ENCODE results near the gene TBC1D30. TPM values are rescaled to one million over a fixed set of nuclear protein-coding genes. Genes with fewer than 3 reads are reported as not detected.

TBC1D30 gene
- total RNA-seq, 4 donors from 2014 or later: 3.2 to 14.8 (median 9.5) TPM

DNA sequence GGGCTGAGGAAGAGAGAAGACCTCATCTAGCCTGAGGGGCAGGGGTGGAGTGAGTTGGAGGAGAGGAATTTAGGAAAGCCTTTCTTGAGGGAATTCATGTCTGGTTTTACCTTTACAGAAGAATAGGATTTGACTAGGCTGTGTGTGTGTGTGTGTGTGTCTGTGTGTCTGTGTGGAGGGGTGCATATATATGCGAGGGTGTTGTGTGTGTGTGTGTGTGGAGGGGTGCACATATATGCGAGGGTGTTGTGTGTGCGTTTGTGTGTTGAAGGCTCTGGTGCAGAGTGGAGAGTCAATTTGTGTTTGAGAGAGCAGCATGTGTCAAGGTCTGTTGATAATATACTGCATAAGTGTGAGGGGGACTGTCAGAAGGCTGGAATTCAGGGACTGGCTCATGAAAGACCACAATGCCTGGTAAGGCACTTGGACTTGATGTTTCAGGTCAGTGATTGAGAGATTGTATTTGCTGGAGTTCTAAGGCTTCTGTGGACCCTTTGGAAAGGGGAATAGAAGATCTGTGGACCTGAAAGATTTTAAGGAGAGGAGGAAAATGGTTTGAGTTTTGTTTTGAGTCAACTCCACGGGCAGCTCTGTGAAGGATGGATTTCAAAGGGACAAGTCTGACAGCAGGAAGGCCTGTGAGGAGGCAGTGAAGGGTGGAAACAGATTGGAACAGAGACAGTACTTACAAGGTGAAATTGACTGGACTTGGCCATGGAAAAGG, 34.6 kb downstream of the TBC1D30 start:
- DNase-seq: no peak

GRCh38 chr12:64860446-64860998, 36.1 kb downstream of the TBC1D30 start:
- Histone ChIP-seq H3K36me3 (no peaks in the 10 kb centered on the region), H3K27me3 (no peaks in the 10 kb centered on the region), H3K27ac (no peak overlapping the region), H3K4me3 (no peak overlapping the region), H3K4me1 (no peaks in the 10 kb centered on the region), H3K9me3 (no peaks in the 10 kb centered on the region)
- TF ChIP-seq POLR2A (IDR thresholded peaks at IDR 0.05): no peak
- TF ChIP-seq, protein P1, sequence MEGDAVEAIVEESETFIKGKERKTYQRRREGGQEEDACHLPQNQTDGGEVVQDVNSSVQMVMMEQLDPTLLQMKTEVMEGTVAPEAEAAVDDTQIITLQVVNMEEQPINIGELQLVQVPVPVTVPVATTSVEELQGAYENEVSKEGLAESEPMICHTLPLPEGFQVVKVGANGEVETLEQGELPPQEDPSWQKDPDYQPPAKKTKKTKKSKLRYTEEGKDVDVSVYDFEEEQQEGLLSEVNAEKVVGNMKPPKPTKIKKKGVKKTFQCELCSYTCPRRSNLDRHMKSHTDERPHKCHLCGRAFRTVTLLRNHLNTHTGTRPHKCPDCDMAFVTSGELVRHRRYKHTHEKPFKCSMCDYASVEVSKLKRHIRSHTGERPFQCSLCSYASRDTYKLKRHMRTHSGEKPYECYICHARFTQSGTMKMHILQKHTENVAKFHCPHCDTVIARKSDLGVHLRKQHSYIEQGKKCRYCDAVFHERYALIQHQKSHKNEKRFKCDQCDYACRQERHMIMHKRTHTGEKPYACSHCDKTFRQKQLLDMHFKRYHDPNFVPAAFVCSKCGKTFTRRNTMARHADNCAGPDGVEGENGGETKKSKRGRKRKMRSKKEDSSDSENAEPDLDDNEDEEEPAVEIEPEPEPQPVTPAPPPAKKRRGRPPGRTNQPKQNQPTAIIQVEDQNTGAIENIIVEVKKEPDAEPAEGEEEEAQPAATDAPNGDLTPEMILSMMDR (IDR thresholded peaks at IDR 0.05): no peak
- no peak for DNase-seq
- intact Hi-C loops (cut with DNase I; ENCODE audit: low total_unique reads): no loop called here

More for the DNA sequence above, 34.6 kb downstream of the TBC1D30 start:
- no peaks in the 10 kb centered on the region for H3K27me3 ChIP-seq
- no peak overlapping the region for H3K27ac ChIP-seq
- no peaks in the 10 kb centered on the region for H3K4me1 ChIP-seq
- H3K4me3 ChIP-seq: no peak overlapping the region
- TF ChIP-seq POLR2A (IDR thresholded peaks at IDR 0.05): no peak
- no peaks in the 10 kb centered on the region for H3K9me3 ChIP-seq
- intact Hi-C loops (cut with DNase I; ENCODE audit: low total_unique reads): no loop called here
- H3K36me3 ChIP-seq: no peaks in the 10 kb centered on the region

DNA sequence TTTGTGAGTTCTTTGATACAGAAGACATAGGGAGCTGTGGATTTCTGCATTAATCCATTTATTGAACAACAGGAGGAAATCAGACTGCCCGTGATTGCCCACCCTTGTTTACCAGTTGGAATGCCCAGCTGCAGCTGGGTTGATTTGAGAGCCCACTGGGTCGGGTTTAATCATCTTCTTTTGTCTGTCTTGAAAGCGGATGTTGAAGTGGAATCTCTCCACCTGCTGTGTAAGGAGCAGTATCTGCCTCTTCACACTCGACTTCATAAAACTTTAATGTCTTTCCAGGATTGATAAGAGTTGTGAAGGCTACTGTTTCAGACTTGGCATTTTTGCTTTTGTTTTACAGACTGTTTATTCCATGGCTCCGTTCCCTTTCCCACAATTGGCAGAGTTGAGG, 39.9 kb downstream of the TBC1D30 start:
- Histone ChIP-seq H3K27ac (no peak overlapping the region), H3K4me3 (no peak overlapping the region), H3K36me3 (no peaks in the 10 kb centered on the region), H3K9me3 (no peaks in the 10 kb centered on the region), H3K4me1 (no peaks in the 10 kb centered on the region), H3K27me3 (no peaks in the 10 kb centered on the region)
- TF ChIP-seq, protein P1 (IDR thresholded peaks at IDR 0.05): no peak
- no peak for TF ChIP-seq POLR2A (IDR thresholded peaks at IDR 0.05)
- DNase-seq: no peak
- intact Hi-C loops (cut with DNase I; ENCODE audit: low total_unique reads): no loop called here

GRCh38 chr12:64875186-64875585, 50.7 kb downstream of the TBC1D30 start:
- no peak for DNase-seq
- intact Hi-C loops (cut with DNase I; ENCODE audit: low total_unique reads): no loop called here

DNA sequence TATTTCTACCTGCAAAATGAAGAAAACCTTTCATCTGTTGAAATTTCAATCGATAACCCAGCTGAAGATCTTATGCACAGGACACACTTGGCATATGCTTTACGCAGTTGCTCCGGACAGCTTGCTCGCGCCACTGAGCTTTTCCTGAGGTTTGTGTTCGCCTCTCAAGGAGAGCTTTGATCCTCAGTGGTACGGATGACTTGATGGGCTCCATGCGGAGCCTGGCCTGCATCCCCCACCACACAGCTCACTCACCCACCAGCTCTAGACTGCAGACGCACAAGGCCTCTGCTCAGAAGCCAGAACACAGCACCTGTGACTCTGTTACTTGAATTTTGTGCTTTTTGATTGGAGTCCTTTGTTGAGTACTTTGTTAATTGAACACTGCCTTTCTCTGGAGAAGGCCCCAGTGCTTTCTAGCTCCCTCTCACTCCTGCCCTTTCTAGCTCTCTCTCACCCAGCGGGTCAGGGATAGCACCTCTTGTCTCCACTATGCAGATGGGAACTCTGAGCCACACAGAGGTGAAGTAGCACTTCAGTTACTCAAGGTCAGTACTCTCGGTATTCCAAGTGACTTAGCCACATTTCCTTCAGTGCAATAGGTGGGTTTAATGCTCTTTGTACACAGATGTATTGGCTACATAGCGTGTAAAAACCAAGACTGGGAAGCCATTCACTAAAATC, 52.1 kb downstream of the TBC1D30 start:
- no peaks in the 10 kb centered on the region for H3K4me1 ChIP-seq
- no peaks in the 10 kb centered on the region for H3K27me3 ChIP-seq
- intact Hi-C loops (cut with DNase I; ENCODE audit: low total_unique reads): no loop called here
- H3K4me3 ChIP-seq: no peak overlapping the region
- no peaks in the 10 kb centered on the region for H3K9me3 ChIP-seq
- DNase-seq: no peak
- H3K36me3 ChIP-seq: no peaks in the 10 kb centered on the region
- no peak for TF ChIP-seq POLR2A (IDR thresholded peaks at IDR 0.05)
- TF ChIP-seq, protein P1 (IDR thresholded peaks at IDR 0.05): no peak
- H3K27ac ChIP-seq: no peak overlapping the region

More at GRCh38 chr12:64875186-64875585, 50.7 kb downstream of the TBC1D30 start:
- no peaks in the 10 kb centered on the region for H3K4me1 ChIP-seq
- no peaks in the 10 kb centered on the region for H3K27me3 ChIP-seq
- H3K27ac ChIP-seq: no peak overlapping the region
- H3K4me3 ChIP-seq: no peak overlapping the region
- no peaks in the 10 kb centered on the region for H3K9me3 ChIP-seq
- no peaks in the 10 kb centered on the region for H3K36me3 ChIP-seq
- no peak for TF ChIP-seq POLR2A (IDR thresholded peaks at IDR 0.05)
- TF ChIP-seq, protein P1 (IDR thresholded peaks at IDR 0.05): no peak
